A549 treated with dexamethasone at 1 μM for 4 hours (cell line): ENCODE measurements around the gene TNFSF12. TPM values are rescaled to one million over a fixed set of nuclear protein-coding genes. Genes with fewer than 3 reads are reported as not detected.

Source experiments
- total RNA-seq: library from RNA; stranded (reverse); fragments of 200-300 nt; extraction: Qiagen RNA extraction; gene quantifications from 5 replicates; pipeline ENCODE4 v1.2.3, GENCODE V29; 2022

Gene TNFSF12
- 6.8 to 12.9 TPM (median 12.1 TPM) in 5 replicates for total RNA-seq

GRCh38 chr17:7548585-7549400, at the start of gene TNFSF12:
Gene TNFSF12 (plus strand): TSS chr17:7549058. CDS start chr17:7549154, 96 bp downstream.

GRCh38 chr17:7558544-7559319, 9.9 kb downstream of the TNFSF12 start, which contains the start of gene TNFSF13:
Gene TNFSF13 (plus strand): TSS chr17:7558750. CDS start chr17:7559040, 290 bp downstream.

GRCh38 chr17:7561589-7562207, 12.8 kb downstream of the TNFSF12 start, which contains the start of gene SENP3:
Gene SENP3 (plus strand): TSS chr17:7561919. CDS start chr17:7563077, 1,158 bp downstream.

GRCh38 chr17:7579001-7579833, 30.4 kb downstream of the TNFSF12 start, which contains the start of gene CD68:
Gene CD68 (plus strand): TSS chr17:7579638. CDS start chr17:7579678, 40 bp downstream.

GRCh38 chr17:7583253-7584109, 34.6 kb downstream of the TNFSF12 start, which contains the start of gene MPDU1:
Gene MPDU1 (plus strand): TSS chr17:7583852. CDS start chr17:7583863, 11 bp downstream.

GRCh38 chr17:7589891-7590691, 41.2 kb downstream of the TNFSF12 start, which contains the start of gene SOX15:
Gene SOX15 (minus strand): TSS chr17:7590094. CDS start chr17:7589676, 418 bp downstream.

Other genes with a start within 250 kb of the TNFSF12 start
- gene EIF5A, start 241.4 kb upstream of the TNFSF12 start, total RNA-seq = 1,536 to 1,701 TPM (median 1,628 TPM) in 5 replicates
- 82.4 to 111 TPM (median 103 TPM) in 5 replicates for gene GPS2, start 233.7 kb upstream of the TNFSF12 start, total RNA-seq
- 15.2 to 33.7 TPM (median 30.6 TPM) in 5 replicates for gene NEURL4, start 219.7 kb upstream of the TNFSF12 start, total RNA-seq
- gene ACAP1, start 212.5 kb upstream of the TNFSF12 start, total RNA-seq = 1.4 to 3.6 TPM (median 2.7 TPM) in 5 replicates
- 9.7 to 12.6 TPM (median 11.4 TPM) in 5 replicates for gene KCTD11, start 196.9 kb upstream of the TNFSF12 start, total RNA-seq
- not detected in 5 replicates for gene TMEM95, start 193.9 kb upstream of the TNFSF12 start, total RNA-seq
- 1.1 to 1.5 TPM (median 1.3 TPM) in 5 replicates for gene TNK1, start 168.0 kb upstream of the TNFSF12 start, total RNA-seq
- gene PLSCR3, start 154.5 kb upstream of the TNFSF12 start, total RNA-seq = 36.7 to 50.6 TPM (median 41.6 TPM) in 5 replicates
- gene TMEM256, start 145.0 kb upstream of the TNFSF12 start, total RNA-seq = 204 to 220 TPM (median 207 TPM) in 5 replicates
- gene NLGN2, start 141.2 kb upstream of the TNFSF12 start, total RNA-seq = 11.3 to 19.7 TPM (median 17.9 TPM) in 5 replicates
- 0.09 to 0.18 TPM (median 0.12 TPM) in 4 of 5 replicates, not detected in the other for gene SPEM1, start 128.7 kb upstream of the TNFSF12 start, total RNA-seq
- gene SPEM2, start 123.4 kb upstream of the TNFSF12 start, total RNA-seq = 0.13 to 0.18 TPM in 2 of 5 replicates, not detected in the others
- 0.02 to 0.05 TPM (median 0.04 TPM) in 3 of 5 replicates, not detected in the others for gene SPEM3, start 120.2 kb upstream of the TNFSF12 start, total RNA-seq
- gene TMEM102, start 113.6 kb upstream of the TNFSF12 start, total RNA-seq = 10.3 to 14.6 TPM (median 13.0 TPM) in 5 replicates
- 1.1 to 1.3 TPM (median 1.1 TPM) in 5 replicates for gene FGF11, start 109.5 kb upstream of the TNFSF12 start, total RNA-seq
- gene CHRNB1, start 104.0 kb upstream of the TNFSF12 start, total RNA-seq = 6.9 to 11.8 TPM (median 9.0 TPM) in 5 replicates
- gene ZBTB4, start 69.4 kb upstream of the TNFSF12 start, total RNA-seq = 20.6 to 29.5 TPM (median 27.8 TPM) in 5 replicates
- not detected in 5 replicates for gene SLC35G6, start 67.6 kb upstream of the TNFSF12 start, total RNA-seq
- gene POLR2A, start 64.7 kb upstream of the TNFSF12 start, total RNA-seq = 49.1 to 95.5 TPM (median 91.3 TPM) in 5 replicates
- 0.46 to 0.83 TPM (median 0.62 TPM) in 5 replicates for gene TNFSF13, start 9.7 kb downstream of the TNFSF12 start, total RNA-seq
- 87.8 to 104 TPM (median 102 TPM) in 5 replicates for gene SENP3, start 12.9 kb downstream of the TNFSF12 start, total RNA-seq
- gene CD68, start 30.6 kb downstream of the TNFSF12 start, total RNA-seq = 24.8 to 38.2 TPM (median 33.6 TPM) in 5 replicates
- 117 to 135 TPM (median 121 TPM) in 5 replicates for gene MPDU1, start 34.8 kb downstream of the TNFSF12 start, total RNA-seq
- 0.16 to 0.27 TPM (median 0.20 TPM) in 5 replicates for gene SOX15, start 41.0 kb downstream of the TNFSF12 start, total RNA-seq
- gene FXR2, start 65.8 kb downstream of the TNFSF12 start, total RNA-seq = 45.4 to 60.2 TPM (median 59.3 TPM) in 5 replicates
- 61.1 to 73.5 TPM (median 62.9 TPM) in 5 replicates for gene SAT2, start 78.8 kb downstream of the TNFSF12 start, total RNA-seq
- 0.27 to 0.56 TPM (median 0.43 TPM) in 5 replicates for gene SHBG, start 81.1 kb downstream of the TNFSF12 start, total RNA-seq
- gene ATP1B2, start 101.9 kb downstream of the TNFSF12 start, total RNA-seq = 0.08 to 0.46 TPM (median 0.39 TPM) in 5 replicates
- 38.7 to 51.6 TPM (median 47.4 TPM) in 5 replicates for gene TP53, start 138.4 kb downstream of the TNFSF12 start, total RNA-seq
- gene WRAP53, start 139.4 kb downstream of the TNFSF12 start, total RNA-seq = 27.7 to 33.8 TPM (median 32.7 TPM) in 5 replicates
- gene EFNB3, start 156.1 kb downstream of the TNFSF12 start, total RNA-seq = 0.99 to 1.5 TPM (median 1.3 TPM) in 5 replicates
- gene DNAH2, start 168.7 kb downstream of the TNFSF12 start, total RNA-seq = 0.02 to 0.06 TPM (median 0.03 TPM) in 5 replicates